Stimulated activated CD4-positive, alpha-beta T cell treated with anti-CD3 and anti-CD28 coated beads, Interleukin-2, amount 100 ng/mL, for 48 hours (primary cell): Measurements from ENCODE around the gene CYP2W1.

Experiments used
- DNase-seq, 2 donors: peaks; one replicate each; pipeline ENCODE4 v3.0.0-alpha.2; 2020

Gene CYP2W1

GRCh38 chr7:966291-967069, 16.5 kb upstream of the CYP2W1 start:
- no peak for DNase-seq

GRCh38 chr7:967361-968082, 15.5 kb upstream of the CYP2W1 start:
- DNase-seq, result no peak

DNA sequence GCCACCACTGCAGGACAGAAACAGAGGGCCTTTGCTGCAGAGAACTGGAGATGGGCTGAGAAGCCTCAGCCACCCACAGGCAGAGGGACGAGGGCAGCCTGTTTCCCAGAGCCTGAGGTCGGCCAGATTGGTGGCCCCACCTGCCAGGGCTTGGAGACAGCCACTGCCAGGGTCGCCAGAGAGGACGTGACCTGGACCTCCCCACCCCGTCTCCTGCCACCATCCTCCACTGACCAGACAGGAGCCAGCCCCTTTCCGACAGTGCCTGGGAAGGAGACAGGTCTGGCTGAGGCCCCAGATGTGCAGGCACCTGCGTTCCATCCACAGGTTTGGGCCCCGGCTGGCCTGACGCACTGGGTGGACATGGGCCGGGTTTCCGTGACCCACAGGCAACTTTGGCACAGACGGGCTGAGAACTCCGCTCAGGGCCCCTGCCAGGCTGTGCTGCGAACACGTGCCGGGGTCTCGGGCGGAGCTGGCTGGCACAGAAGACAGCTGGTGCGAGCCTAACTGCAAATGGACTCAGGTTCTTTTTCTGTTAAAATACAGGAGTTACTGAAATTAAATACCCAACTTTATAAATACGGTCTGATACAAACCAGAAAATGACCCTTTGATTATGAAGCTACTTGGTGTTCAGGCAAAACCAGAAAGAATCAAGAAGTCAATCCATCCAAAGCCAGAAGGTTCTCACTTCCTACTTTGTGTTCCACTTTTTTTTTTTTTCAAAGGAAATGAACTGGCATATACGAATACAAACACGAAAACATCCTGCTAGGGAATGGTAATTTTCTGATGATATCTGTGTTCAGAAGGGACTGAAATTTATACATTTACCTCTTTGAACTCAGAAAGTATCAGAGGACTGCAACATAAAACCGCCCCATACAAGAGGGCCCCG, 14.5 kb upstream of the CYP2W1 start:
- no peak for DNase-seq

DNA sequence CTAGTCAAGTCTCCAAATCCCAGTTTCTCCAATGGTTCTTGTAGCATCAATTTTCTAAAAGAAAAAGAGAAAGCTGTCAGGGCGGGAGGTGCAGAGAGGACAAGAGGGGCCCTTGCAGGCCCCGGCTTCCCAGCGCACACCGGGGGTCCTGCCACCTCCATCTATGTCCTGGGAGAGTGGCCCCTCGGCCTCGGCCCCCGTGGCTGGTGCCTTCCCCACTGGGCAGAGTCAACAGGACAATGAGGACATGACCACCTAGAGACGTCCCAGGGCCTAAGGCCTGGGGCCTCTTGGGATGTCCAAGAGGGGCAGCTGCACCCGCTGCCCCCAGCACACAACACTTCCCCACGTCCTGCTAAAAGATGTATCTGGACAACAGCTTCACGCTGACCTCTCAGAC, 13.6 kb upstream of the CYP2W1 start:
- no peak for DNase-seq

DNA sequence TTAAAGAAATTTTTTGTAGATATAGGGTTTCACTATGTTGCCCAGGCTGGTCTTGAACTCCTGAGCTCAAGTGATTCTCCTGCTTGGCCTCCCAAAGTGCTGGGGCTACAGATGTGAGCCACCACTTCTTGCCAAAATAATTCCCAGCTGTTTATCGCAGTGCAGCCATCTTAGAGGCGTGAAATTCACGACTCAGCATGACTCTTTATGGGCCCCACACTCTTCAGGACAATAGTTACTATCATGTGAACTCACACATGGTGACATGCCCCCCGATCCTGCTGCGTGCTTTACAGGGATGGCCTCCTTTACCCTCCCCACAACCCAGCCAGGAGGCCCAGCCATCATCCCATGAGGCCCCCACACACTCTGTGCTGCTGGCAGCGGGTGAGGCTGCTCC, 12.2 kb upstream of the CYP2W1 start:
- DNase-seq, result no peak

DNA sequence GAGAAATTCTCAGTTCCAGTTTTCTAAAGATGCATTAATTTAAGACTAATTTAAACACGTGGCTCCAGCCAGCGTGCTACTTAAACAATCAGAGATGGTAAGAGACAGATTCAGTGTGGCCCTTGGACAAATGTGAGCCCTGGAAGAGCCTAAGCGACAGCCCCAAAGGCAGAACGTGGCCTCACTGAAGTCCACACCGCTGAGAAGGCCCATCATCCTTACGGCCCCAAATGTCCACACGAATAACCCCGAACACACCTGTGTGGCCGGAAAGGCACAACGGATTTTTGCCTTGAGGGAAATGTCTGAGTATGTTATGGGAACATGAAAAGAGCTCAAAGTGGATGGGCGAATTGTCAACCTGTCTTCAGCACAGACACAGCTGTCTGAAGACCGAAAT, 10.9 kb upstream of the CYP2W1 start:
- no peak for DNase-seq

DNA sequence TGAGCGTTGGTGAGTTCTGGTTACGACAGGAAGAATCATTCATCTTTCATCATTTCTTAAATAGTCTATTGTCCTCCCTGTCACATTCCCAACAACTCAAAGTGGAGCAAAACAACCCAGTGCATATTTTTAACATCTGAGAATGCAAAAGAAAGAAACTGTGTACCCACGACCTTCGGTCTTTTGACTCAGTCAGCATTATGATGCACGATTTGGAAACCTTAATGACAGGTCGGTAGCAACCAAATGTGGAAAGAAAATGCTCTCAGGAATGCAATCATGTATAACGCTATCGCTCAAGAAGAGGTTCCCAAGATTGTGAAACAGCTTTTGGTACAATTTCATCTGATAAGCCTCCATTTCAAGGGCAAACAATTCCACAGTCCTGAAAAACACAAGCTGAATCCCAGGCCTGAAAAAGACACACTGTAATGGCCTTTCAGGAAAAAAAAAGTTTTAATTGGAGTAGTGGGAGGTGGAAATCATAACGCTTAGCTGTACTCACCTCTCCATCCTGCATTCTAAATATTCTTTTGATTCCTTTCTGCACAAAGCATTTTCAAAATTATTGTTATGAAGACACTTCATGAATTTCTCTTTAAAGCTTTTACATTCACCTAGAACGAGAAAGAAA, 10.2 kb upstream of the CYP2W1 start:
- no peak for DNase-seq

DNA sequence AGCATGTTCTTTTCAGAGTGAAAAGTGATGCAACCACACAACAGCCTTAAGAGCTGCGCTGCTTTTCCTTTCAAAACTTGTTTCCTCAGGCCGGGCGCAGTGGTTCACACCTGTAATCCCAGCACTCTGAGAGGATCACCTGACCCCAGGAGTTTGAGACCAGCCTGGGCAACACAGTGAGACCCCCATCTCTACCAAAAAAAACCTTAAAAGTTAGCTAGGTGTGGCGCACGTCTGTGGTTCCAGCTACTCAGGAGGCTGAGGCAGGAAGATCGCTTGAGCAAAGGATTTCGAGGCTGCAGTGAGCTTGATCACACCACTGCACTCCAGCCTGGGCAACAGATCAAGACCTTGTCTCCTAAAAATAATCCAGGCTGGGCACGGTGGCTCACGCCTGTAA, 9.7 kb upstream of the CYP2W1 start:
- no peak for DNase-seq

DNA sequence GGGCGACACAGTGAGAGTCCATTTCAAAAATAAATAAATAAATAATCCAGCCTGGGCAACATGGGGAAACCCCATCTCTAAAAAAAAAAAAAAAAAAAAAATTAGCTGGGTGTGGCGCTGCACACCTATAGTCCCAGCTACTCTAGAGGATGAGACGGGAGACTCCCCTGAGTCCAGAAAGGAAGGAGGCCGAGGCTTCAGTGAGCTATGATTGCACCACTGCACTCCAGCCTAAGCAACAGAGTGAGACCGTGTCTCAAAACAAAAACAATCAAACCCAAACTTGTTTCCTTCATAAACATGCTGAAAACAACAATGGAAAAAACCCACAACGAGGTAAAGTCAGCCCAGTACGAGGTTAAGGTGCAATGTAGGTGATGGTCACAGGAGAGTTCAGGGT, 8.8 kb upstream of the CYP2W1 start:
- DNase-seq, result no peak

GRCh38 chr7:974820-975681, 7.9 kb upstream of the CYP2W1 start, which contains the start of gene COX19:
Gene COX19 (minus strand): TSS chr7:975549. CDS start chr7:975509, 40 bp downstream.
- DNase-seq, result peak; percentile 91 to 93

GRCh38 chr7:975702-976473, 7.1 kb upstream of the CYP2W1 start:
- DNase-seq, result no peak

DNA sequence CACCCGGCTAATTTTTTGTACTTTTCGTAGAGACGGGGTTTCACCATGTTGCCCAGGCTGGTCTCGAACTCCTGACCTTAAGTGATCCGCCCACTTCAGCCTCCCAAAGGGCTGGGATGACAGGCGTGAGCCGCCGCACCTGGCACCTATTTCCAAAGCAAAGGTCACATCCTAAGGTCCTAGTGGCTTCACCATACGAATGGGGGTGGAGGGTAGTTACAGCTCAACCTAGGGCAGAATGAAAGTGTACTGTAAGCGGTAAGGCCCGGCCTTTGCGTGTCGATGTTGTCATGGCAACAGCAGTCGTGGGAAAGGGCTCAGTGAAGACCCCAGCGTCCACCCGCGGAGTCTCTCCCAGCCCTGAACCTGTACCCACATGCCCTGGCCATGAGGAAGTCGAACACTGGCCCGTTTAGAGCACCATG, 6.1 kb upstream of the CYP2W1 start:
- DNase-seq, result no peak

DNA sequence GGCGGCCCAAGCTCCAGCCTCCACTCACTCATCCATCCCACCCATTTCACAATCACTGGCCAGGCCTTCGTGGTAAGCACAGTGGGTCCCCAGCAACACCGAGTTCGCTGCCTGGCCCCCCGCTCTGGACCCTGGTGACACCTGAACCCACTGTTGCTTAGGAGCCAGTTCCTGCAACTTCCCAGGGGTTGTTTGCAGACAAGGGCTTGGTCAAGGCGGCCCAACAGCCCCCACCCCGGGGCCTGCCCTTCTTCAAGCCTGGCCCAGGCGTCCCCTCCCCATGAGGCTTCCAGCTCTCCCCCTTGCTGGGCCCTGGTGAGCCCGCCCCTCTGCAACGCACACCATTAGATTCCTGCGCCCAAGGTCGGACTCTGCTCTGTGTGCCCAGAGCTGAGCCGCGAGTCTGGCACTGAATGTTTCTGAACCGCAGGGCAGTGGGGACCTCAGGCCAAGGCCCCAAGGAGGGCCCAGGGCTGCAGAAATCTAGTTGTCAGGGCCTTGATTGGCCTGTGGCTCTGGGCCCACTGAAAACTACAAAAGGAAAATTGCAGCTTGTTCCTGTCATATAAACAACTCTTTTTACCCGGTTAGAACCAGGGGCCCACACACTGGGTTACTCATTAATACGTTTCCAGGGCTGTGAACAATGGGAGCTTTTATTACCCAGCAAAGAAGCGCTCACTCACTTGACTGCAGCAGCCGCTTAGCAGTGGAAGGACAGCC, 5.5 kb upstream of the CYP2W1 start:
- DNase-seq, result no peak

DNA sequence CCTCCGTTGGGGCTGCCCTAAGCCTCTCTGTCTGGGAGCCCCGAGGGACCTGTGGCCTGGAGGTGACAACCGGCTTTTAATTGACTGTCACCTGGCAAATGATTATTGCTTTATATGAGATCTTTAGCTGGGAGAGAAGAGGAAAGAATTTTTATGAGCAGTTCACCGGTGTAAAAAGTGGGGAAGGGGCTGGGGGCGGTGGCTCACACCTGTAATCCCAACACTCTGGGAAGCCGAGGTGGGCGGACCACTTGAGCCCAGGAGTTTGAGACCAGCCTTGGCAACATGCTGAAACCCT, 5.0 kb upstream of the CYP2W1 start:
- DNase-seq, result no peak

DNA sequence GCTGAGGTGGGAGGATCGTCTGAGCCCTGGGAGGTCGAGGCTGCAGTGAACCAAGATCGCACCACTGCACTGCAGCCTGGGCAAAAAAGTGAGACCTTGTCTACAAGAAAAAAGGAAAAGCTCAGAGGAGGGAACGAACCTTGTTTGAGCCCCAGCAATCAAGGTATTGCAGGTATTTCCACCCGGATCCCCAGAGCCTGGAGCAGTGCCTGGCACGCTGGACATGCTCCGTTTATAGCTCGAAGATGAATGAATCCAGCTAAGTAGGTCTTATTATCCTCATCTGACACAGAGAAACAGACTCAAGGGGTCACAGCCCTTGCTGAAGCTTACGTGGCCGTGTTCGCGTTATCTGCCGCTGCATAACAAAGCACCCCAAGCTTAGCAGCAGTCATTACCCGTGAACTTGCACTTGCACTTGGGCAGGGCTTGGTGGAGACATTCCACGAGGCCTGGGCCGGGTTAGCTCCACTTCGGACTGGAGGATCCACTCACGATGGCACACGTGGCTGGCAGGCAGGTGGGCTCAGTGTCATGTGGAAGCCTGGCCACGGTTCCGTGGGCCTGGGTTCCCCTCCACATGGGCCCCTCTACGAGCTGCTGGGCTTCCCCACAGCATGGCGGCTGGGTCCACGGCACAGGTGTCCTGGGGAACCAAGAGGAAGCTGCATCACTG, 4.4 kb upstream of the CYP2W1 start:
- DNase-seq, result no peak

DNA sequence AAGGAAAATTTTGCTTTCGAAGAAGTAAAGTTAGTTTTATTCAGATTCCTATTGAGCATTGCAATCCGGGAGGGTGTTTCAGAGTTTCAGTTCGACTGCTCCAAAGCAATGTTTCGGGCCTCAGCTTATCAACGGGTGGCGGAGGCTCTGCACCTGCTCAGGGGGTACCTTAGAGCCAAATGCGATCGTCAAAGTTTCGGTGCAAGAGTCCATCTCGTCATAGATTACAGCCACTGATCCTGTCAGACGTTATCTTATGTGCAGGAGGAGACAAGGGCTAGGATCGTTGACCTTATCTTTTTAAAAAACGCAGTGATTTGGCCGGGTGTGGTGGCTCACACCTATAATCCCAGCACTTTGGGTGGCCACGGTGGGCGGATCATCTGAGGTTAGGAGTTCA, 3.8 kb upstream of the CYP2W1 start:
- no peak for DNase-seq

DNA sequence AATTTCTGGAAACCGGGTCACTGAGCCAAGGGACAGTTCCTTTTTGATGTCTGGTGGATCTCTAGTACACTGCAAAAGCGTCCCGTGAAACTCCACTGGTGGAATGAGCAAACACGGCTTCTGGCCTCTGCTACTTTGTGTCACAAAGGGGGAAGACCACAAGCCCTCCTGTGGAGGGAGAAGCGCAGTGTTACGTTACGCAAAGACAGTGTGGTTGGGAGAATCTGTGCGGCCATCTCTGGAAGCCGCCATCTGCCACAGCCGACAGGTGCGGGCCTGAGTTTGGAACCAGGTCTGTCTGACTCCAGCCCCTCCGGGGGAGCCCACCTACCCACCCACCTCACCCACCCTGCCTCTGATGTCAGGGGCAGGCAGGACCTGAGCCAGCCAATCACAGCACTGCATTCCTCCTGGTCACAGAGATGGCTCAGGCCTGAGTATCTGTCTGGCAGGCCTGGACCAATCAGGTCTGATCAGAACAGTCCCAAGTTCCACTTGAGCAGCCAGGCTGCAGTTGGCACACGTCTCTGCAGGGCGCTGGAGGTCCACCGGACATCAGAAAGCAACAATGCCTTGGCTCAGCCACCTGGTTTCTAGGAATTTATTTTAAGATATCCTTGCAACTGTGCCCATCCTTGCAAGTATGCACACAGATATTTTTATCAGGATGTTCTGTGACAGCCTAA, 3.0 kb upstream of the CYP2W1 start:
- no peak for DNase-seq

DNA sequence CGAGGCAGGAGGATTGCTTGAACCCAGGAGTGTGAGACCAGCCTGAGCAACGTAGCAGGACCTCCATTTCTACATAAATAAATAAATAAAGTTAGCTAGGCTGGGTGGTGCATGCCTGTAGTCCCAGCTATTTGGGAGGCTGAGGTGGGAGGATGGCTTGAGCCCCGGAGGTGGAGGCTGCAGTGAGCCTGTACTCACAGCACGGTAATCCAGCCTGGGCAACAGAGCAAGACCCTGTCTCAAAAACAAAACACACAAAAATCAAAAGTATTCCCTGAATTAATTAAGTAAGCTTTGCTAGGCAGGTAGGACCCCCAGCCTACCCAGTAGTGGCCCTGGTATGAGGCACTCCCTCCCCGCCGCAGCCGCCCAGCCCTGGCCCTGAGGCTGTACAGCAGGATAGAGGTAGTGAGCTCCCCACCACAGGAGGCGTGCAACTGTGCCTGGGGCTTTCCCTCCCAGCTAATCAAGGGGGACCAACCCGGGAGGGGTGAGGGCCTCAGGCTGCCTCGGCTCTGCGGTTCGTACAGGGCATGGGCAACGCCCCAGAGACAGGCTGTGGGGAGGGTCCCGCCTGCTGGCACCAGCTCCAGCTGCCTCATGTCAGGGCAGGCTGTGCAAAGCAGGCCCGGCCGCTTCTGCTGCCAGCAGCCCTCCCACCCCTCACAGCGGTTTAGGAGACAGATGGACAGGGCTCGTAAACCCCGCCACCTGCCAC, 1.0 kb upstream of the CYP2W1 start:
- DNase-seq, result no peak
